Activated naive CD4-positive, alpha-beta T cell treated with anti-CD3 and anti-CD28 coated beads for 36 hours (primary cell): ENCODE results near the gene CTDSPL. TPM values are rescaled to one million over a fixed set of nuclear protein-coding genes. Genes with fewer than 3 reads are reported as not detected.
"Not testable (repeated sequence)": the region's sequence is repeated elsewhere in the genome, so short reads cannot be mapped to it uniquely, and the experiment has no call there.

Source experiments
- CTCF ChIA-PET: fragments of 350-600 bp; sonication (Branson Sonifier 250); formaldehyde crosslinking; loops from one replicate; lab custom pipeline; 2021; ENCODE audit warnings: antibody characterized with exemption; lab: Charles Lee
- DNase-seq: peaks from one replicate; pipeline ENCODE4 v3.0.0-alpha.2; 2020
- H3K27ac Mint-ChIP-seq: one replicate; pipeline ENCODE4 v1.8.0; 2021; ENCODE audit warnings: mild to moderate bottlenecking, mixed read lengths
- H3K27me3 Mint-ChIP-seq: one replicate; pipeline ENCODE4 v1.8.0; 2021; ENCODE audit warnings: low read depth, mixed read lengths
- H3K36me3 Mint-ChIP-seq: one replicate; pipeline ENCODE4 v1.8.0; 2021; ENCODE audit warnings: low read depth, mixed read lengths
- H3K4me1 Mint-ChIP-seq: one replicate; pipeline ENCODE4 v1.8.0; 2021; ENCODE audit warnings: low read depth, mixed read lengths
- H3K4me3 Mint-ChIP-seq: one replicate; pipeline ENCODE4 v1.8.0; 2021; ENCODE audit warnings: mild to moderate bottlenecking, moderate library complexity, mixed read lengths
- H3K9me3 Mint-ChIP-seq: one replicate; pipeline ENCODE4 v1.8.0; 2021; ENCODE audit warnings: mixed read lengths
- intact Hi-C: fragments of 100-400 bp; cut with micrococcal nuclease; formaldehyde crosslinking; loops from one replicate; pipeline ENCODE4 v1.15.1; 2023
- total RNA-seq, 2 experiments: library from RNA; stranded (reverse); gene quantifications; one replicate each; pipeline ENCODE4 v1.2.3, GENCODE V29; 2021

Gene CTDSPL
- total RNA-seq, 2 experiments from 2014 or later, result 3.7 to 5.0 TPM

- H3K36me3 Mint-ChIP-seq, result no peaks in the 10 kb centered on the region
- CTCF ChIA-PET, result no interaction called here
- intact Hi-C loops, result no loop called here
- no peak for DNase-seq
- no peaks in the 10 kb centered on the region for H3K9me3 Mint-ChIP-seq
- H3K27me3 Mint-ChIP-seq, result no peaks in the 10 kb centered on the region
- no peaks in the 10 kb centered on the region for H3K4me1 Mint-ChIP-seq
- no peak overlapping the region for H3K4me3 Mint-ChIP-seq
- H3K27ac Mint-ChIP-seq, result no peak overlapping the region
Measured at GRCh38 chr3:37981348-37981664, 119.6 kb downstream of the CTDSPL start.

- no peaks in the 10 kb centered on the region for H3K4me1 Mint-ChIP-seq
- no peaks in the 10 kb centered on the region for H3K9me3 Mint-ChIP-seq
- no peak overlapping the region for H3K27ac Mint-ChIP-seq
- intact Hi-C loops, result no loop called here
- H3K36me3 Mint-ChIP-seq, result no peaks in the 10 kb centered on the region
- DNase-seq, result no peak
- H3K27me3 Mint-ChIP-seq, result no peaks in the 10 kb centered on the region
- H3K4me3 Mint-ChIP-seq, result no peak overlapping the region
- CTCF ChIA-PET, result interaction anchor here (1.0 to 4.6 kb wide), 2 partner anchors 8 to 27 kb away, joined by 3 to 22 read pairs; no protein-coding TSS in a partner anchor
Measured at GRCh38 chr3:37982331-37982730, 120.7 kb downstream of the CTDSPL start.

- Mint-ChIP-seq H3K9me3 (no peaks in the 10 kb centered on the region), H3K27ac (no peak overlapping the region), H3K4me1 (no peaks in the 10 kb centered on the region), H3K4me3 (no peak overlapping the region), H3K36me3 (no peaks in the 10 kb centered on the region), H3K27me3 (no peaks in the 10 kb centered on the region)
- intact Hi-C loops, result no loop called here
- no peak for DNase-seq
- CTCF ChIA-PET, result interaction anchor here (4.6 kb wide), 1 partner anchor 9 kb away, joined by 22 read pairs; no protein-coding TSS in a partner anchor
Measured at GRCh38 chr3:37984051-37984450, 122.4 kb downstream of the CTDSPL start.

GRCh38 chr3:37984596-37984995 is 122.9 kb downstream of the CTDSPL start:
- H3K27me3 Mint-ChIP-seq, result no peaks in the 10 kb centered on the region
- no peak overlapping the region for H3K27ac Mint-ChIP-seq
- DNase-seq, result no peak
- H3K9me3 Mint-ChIP-seq, result no peaks in the 10 kb centered on the region
- H3K4me3 Mint-ChIP-seq, result no peak overlapping the region
- intact Hi-C loops, result no loop called here
- no peaks in the 10 kb centered on the region for H3K4me1 Mint-ChIP-seq
- no peaks in the 10 kb centered on the region for H3K36me3 Mint-ChIP-seq
- CTCF ChIA-PET, result interaction anchor here (0.6 to 4.6 kb wide), 2 partner anchors 10 to 957 kb away, joined by 3 to 22 read pairs; no protein-coding TSS in a partner anchor

- Mint-ChIP-seq H3K27ac (no peak overlapping the region), H3K4me3 (no peak overlapping the region), H3K9me3 (no peaks in the 10 kb centered on the region), H3K36me3 (no peaks in the 10 kb centered on the region), H3K4me1 (no peaks in the 10 kb centered on the region), H3K27me3 (no peaks in the 10 kb centered on the region)
- intact Hi-C loops, result no loop called here
- DNase-seq, result no peak
- CTCF ChIA-PET, result interaction anchor here (1.1 to 4.6 kb wide), 4 partner anchors 11 to 18 kb away, joined by 3 to 22 read pairs (median 4); no protein-coding TSS in a partner anchor
Measured at GRCh38 chr3:37985637-37986320, 124.1 kb downstream of the CTDSPL start.

- Mint-ChIP-seq H3K36me3 (no peaks in the 10 kb centered on the region), H3K4me3 (no peak overlapping the region), H3K27me3 (no peaks in the 10 kb centered on the region), H3K4me1 (no peaks in the 10 kb centered on the region), H3K9me3 (no peaks in the 10 kb centered on the region), H3K27ac (no peak overlapping the region)
- intact Hi-C loops, result no loop called here
- no peak for DNase-seq
- CTCF ChIA-PET, result interaction anchor here (1.1 to 4.6 kb wide), 3 partner anchors 10 to 19 kb away, joined by 3 to 22 read pairs (median 4); no protein-coding TSS in a partner anchor
Measured at GRCh38 chr3:37986479-37987314, 125.0 kb downstream of the CTDSPL start.

GRCh38 chr3:37987315-37987697 is 125.6 kb downstream of the CTDSPL start:
- Mint-ChIP-seq H3K9me3 (no peaks in the 10 kb centered on the region), H3K4me1 (no peaks in the 10 kb centered on the region), H3K36me3 (no peaks in the 10 kb centered on the region), H3K4me3 (no peak overlapping the region), H3K27ac (no peak overlapping the region), H3K27me3 (no peaks in the 10 kb centered on the region)
- no peak for DNase-seq
- intact Hi-C loops, result no loop called here
- CTCF ChIA-PET, result no interaction called here

- Mint-ChIP-seq H3K36me3 (no peaks in the 10 kb centered on the region), H3K27me3 (no peaks in the 10 kb centered on the region), H3K4me3 (no peak overlapping the region), H3K4me1 (no peaks in the 10 kb centered on the region), H3K9me3 (no peaks in the 10 kb centered on the region), H3K27ac (no peak overlapping the region)
- intact Hi-C loops, result no loop called here
- DNase-seq, result no peak
- CTCF ChIA-PET, result no interaction called here
Measured at GRCh38 chr3:37987751-37988179, 126.1 kb downstream of the CTDSPL start.

GRCh38 chr3:37988376-37988775 is 126.7 kb downstream of the CTDSPL start:
- H3K27ac Mint-ChIP-seq, H3K4me3 Mint-ChIP-seq, H3K9me3 Mint-ChIP-seq, H3K4me1 Mint-ChIP-seq, DNase-seq, CTCF ChIA-PET, intact Hi-C loops, H3K27me3 Mint-ChIP-seq, H3K36me3 Mint-ChIP-seq: not testable (repeated sequence)

GRCh38 chr3:37988931-37989525 is 127.3 kb downstream of the CTDSPL start:
- no peak overlapping the region for H3K27ac Mint-ChIP-seq
- CTCF ChIA-PET, result no interaction called here
- intact Hi-C loops, result no loop called here
- DNase-seq, result no peak
- no peaks in the 10 kb centered on the region for H3K36me3 Mint-ChIP-seq
- H3K27me3 Mint-ChIP-seq, result no peaks in the 10 kb centered on the region
- no peak overlapping the region for H3K4me3 Mint-ChIP-seq
- peaks cover 6% of the 10 kb centered on the region for H3K4me1 Mint-ChIP-seq
- no peaks in the 10 kb centered on the region for H3K9me3 Mint-ChIP-seq

GRCh38 chr3:37989821-37990480 is 128.3 kb downstream of the CTDSPL start:
- no peak overlapping the region for H3K27ac Mint-ChIP-seq
- H3K4me1 Mint-ChIP-seq, result peaks cover 12% of the 10 kb centered on the region
- intact Hi-C loops, result no loop called here
- no peak overlapping the region for H3K4me3 Mint-ChIP-seq
- CTCF ChIA-PET, result interaction anchor here (0.6 kb wide), 1 partner anchor 17 kb away, joined by 3 read pairs; no protein-coding TSS in a partner anchor
- DNase-seq, result no peak
- H3K27me3 Mint-ChIP-seq, result no peaks in the 10 kb centered on the region
- H3K9me3 Mint-ChIP-seq, result no peaks in the 10 kb centered on the region
- no peaks in the 10 kb centered on the region for H3K36me3 Mint-ChIP-seq

GRCh38 chr3:37990527-37990926 is 128.8 kb downstream of the CTDSPL start, which contains the start of gene VILL:
Gene VILL (plus strand): TSS chr3:37990786. CDS start chr3:37993673, 2,887 bp downstream.
- no peak within 1 kb of the TSS for H3K4me3 Mint-ChIP-seq
- H3K9me3 Mint-ChIP-seq, result no peaks in the 10 kb centered on the region
- H3K27ac Mint-ChIP-seq, result no peak within 1 kb of the TSS
- H3K36me3 Mint-ChIP-seq, result peaks cover 4% of the 10 kb centered on the region
- H3K27me3 Mint-ChIP-seq, result no peaks in the 10 kb centered on the region
- DNase-seq, result no peak
- CTCF ChIA-PET, result no interaction called here
- intact Hi-C loops, result no loop called here
- peaks cover 17% of the 10 kb centered on the region for H3K4me1 Mint-ChIP-seq
